ENCODE measurements around the gene NT5C2. TPM values are rescaled to one million over a fixed set of nuclear protein-coding genes. Genes with fewer than 3 reads are reported as not detected.

The NT5C2 gene
- total RNA-seq, 1 experiment from 2014 or later, result 74.6 TPM

DNA sequence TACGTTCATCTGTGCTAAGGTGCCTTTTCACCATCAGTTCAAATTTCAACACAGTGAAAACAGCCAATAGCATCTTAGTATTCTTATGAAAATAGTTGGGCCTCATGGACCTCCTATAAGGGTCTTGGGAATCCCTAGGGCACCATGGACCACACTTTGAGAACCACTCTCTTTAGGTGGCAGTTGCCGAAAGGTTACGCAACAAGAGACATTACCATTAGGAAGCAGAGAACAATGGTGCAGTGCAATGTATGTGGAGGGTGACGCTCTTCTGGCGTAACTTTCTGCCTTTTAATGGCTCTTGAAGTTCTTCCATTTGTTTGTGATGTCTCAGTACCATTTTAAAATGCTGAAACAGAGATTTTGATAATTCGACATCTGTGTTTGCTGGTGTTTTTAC lies 143.8 kb downstream of the NT5C2 start:
- no peaks in the 10 kb centered on the region for H3K9me2 ChIP-seq (replicated peaks; ENCODE audit: low read length)
- CTCF ChIA-PET, result no interaction called here
- no peaks in the 10 kb centered on the region for H4K20me1 ChIP-seq (ENCODE audit: low read length)
- no peak overlapping the region for H3K4me3 ChIP-seq (ENCODE audit: low read length)
- no peaks in the 10 kb centered on the region for H3F3A ChIP-seq (ENCODE audit: low read length, unreplicated experiment)
- no peaks in the 10 kb centered on the region for H3K9me3 ChIP-seq (ENCODE audit: low read length)
- ATAC-seq (no peak), DNase-seq (no peak)
- H3K4me2 ChIP-seq (ENCODE audit: low read length), result no peak overlapping the region
- no peak overlapping the region for H3K27ac ChIP-seq (ENCODE audit: low read length)
- H3K36me3 ChIP-seq (ENCODE audit: low read depth, low read length), result no peaks in the 10 kb centered on the region
- no peaks in the 10 kb centered on the region for H3K27me3 ChIP-seq (ENCODE audit: low read length)
- TF ChIP-seq EZH2 (IDR thresholded peaks at IDR 0.05; ENCODE audit: low read length, unreplicated experiment) (no peak), EZH2phosphoT487 (IDR thresholded peaks at IDR 0.05; ENCODE audit: borderline replicate concordance, low read length) (no peak)
- TF ChIP-seq, protein P1, sequence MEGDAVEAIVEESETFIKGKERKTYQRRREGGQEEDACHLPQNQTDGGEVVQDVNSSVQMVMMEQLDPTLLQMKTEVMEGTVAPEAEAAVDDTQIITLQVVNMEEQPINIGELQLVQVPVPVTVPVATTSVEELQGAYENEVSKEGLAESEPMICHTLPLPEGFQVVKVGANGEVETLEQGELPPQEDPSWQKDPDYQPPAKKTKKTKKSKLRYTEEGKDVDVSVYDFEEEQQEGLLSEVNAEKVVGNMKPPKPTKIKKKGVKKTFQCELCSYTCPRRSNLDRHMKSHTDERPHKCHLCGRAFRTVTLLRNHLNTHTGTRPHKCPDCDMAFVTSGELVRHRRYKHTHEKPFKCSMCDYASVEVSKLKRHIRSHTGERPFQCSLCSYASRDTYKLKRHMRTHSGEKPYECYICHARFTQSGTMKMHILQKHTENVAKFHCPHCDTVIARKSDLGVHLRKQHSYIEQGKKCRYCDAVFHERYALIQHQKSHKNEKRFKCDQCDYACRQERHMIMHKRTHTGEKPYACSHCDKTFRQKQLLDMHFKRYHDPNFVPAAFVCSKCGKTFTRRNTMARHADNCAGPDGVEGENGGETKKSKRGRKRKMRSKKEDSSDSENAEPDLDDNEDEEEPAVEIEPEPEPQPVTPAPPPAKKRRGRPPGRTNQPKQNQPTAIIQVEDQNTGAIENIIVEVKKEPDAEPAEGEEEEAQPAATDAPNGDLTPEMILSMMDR (conservative IDR thresholded peaks at IDR 0.05; ENCODE audit: low read depth, low read length), result no peak
- no TSS peak for BruUV-seq (replicated peaks)
- H3K9ac ChIP-seq (ENCODE audit: low read length), result no peak overlapping the region
- H3K79me2 ChIP-seq (ENCODE audit: low read length), result no peaks in the 10 kb centered on the region
- POLR2A ChIA-PET (ENCODE audit: unreplicated experiment), result no interaction called here
- H2AFZ ChIP-seq (ENCODE audit: low read length), result no peak overlapping the region
- H3K4me1 ChIP-seq (ENCODE audit: insufficient read depth, low read length), result no peaks in the 10 kb centered on the region
- intact Hi-C loops (cut with micrococcal nuclease), result no loop called here

DNA sequence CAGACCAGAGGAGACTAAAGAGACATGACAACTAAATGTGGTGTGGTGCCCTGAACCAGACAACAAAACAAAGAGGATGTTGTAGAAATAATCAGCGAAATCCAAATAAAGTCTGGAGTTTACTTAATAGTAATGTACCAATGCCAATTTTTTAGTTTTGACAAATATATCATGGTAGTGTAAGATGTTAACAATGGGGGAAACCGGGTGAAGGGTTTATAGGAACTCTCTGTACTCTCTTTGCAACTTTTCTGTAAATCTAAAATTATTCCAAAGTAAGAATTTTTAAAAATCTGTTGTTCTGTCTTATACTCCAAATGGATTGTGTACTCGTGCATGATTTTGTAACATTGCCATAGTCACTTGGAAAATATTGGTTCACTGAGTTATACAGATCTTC lies 145.7 kb downstream of the NT5C2 start:
- H3K9me2 ChIP-seq (replicated peaks; ENCODE audit: low read length), result no peaks in the 10 kb centered on the region
- intact Hi-C loops (cut with micrococcal nuclease), result no loop called here
- H3K9me3 ChIP-seq (ENCODE audit: low read length), result no peaks in the 10 kb centered on the region
- H3K4me3 ChIP-seq (ENCODE audit: low read length), result no peak overlapping the region
- H3K79me2 ChIP-seq (ENCODE audit: low read length), result no peaks in the 10 kb centered on the region
- no peaks in the 10 kb centered on the region for H4K20me1 ChIP-seq (ENCODE audit: low read length)
- H3K9ac ChIP-seq (ENCODE audit: low read length), result no peak overlapping the region
- DNase-seq, result no peak
- H2AFZ ChIP-seq (ENCODE audit: low read length), result no peak overlapping the region
- TF ChIP-seq EZH2phosphoT487 (IDR thresholded peaks at IDR 0.05; ENCODE audit: borderline replicate concordance, low read length) (no peak), EZH2 (IDR thresholded peaks at IDR 0.05; ENCODE audit: low read length, unreplicated experiment) (no peak)
- TF ChIP-seq, protein P1 (conservative IDR thresholded peaks at IDR 0.05; ENCODE audit: low read depth, low read length), result no peak
- H3K36me3 ChIP-seq (ENCODE audit: low read depth, low read length), result no peaks in the 10 kb centered on the region
- CTCF ChIA-PET, result no interaction called here
- no TSS peak for BruUV-seq (replicated peaks)
- POLR2A ChIA-PET (ENCODE audit: unreplicated experiment), result no interaction called here
- ATAC-seq, result no peak
- no peaks in the 10 kb centered on the region for H3K27me3 ChIP-seq (ENCODE audit: low read length)
- no peak overlapping the region for H3K27ac ChIP-seq (ENCODE audit: low read length)
- H3F3A ChIP-seq (ENCODE audit: low read length, unreplicated experiment), result no peaks in the 10 kb centered on the region
- H3K4me1 ChIP-seq (ENCODE audit: insufficient read depth, low read length), result no peaks in the 10 kb centered on the region
- no peak overlapping the region for H3K4me2 ChIP-seq (ENCODE audit: low read length)

- no peak for ATAC-seq
- Histone ChIP-seq H3K27me3 (ENCODE audit: low read length) (no peaks in the 10 kb centered on the region), H2AFZ (ENCODE audit: low read length) (no peak overlapping the region), H3K4me2 (ENCODE audit: low read length) (no peak overlapping the region), H3K79me2 (ENCODE audit: low read length) (no peaks in the 10 kb centered on the region), H3K4me1 (ENCODE audit: insufficient read depth, low read length) (no peaks in the 10 kb centered on the region), H3K9me2 (replicated peaks; ENCODE audit: low read length) (no peaks in the 10 kb centered on the region), H3K9me3 (ENCODE audit: low read length) (no peaks in the 10 kb centered on the region), H3K4me3 (ENCODE audit: low read length) (no peak overlapping the region), H4K20me1 (ENCODE audit: low read length) (no peaks in the 10 kb centered on the region), H3K9ac (ENCODE audit: low read length) (no peak overlapping the region), H3K36me3 (ENCODE audit: low read depth, low read length) (no peaks in the 10 kb centered on the region), H3F3A (ENCODE audit: low read length, unreplicated experiment) (no peaks in the 10 kb centered on the region), H3K27ac (ENCODE audit: low read length) (no peak overlapping the region)
- ChIA-PET CTCF (no interaction called here), POLR2A (ENCODE audit: unreplicated experiment) (no interaction called here)
- BruUV-seq (replicated peaks), result no TSS peak
- TF ChIP-seq, protein P1 (conservative IDR thresholded peaks at IDR 0.05; ENCODE audit: low read depth, low read length), result no peak
- TF ChIP-seq EZH2phosphoT487 (IDR thresholded peaks at IDR 0.05; ENCODE audit: borderline replicate concordance, low read length) (no peak), EZH2 (IDR thresholded peaks at IDR 0.05; ENCODE audit: low read length, unreplicated experiment) (no peak)
- intact Hi-C loops (cut with micrococcal nuclease), result no loop called here
- no peak for DNase-seq
Observed at GRCh38 chr10:103045961-103046360, 147.1 kb downstream of the NT5C2 start.

Data from PC-3 (cell line).